SK-N-SH treated with all-trans-retinoic acid at 6 μM for 48 hours (cell line): ENCODE measurements around the gene SHROOM1.

ENCODE experiments used
- BACH2 ChIP-seq: fragments of 250-450 bp; sonication (Bioruptor Pico); IDR thresholded peaks from 2 replicates; pipeline ENCODE4 v1.9.0; 2021; ENCODE audit warnings: mild to moderate bottlenecking, borderline replicate concordance
- CSDC2 ChIP-seq: fragments of 250-450 bp; sonication (Bioruptor Pico); IDR thresholded peaks from 2 replicates; pipeline ENCODE4 v1.5.0; 2020; ENCODE audit warnings: mild to moderate bottlenecking, moderate library complexity
- CSRNP3 ChIP-seq: fragments of 250-450 bp; sonication (Bioruptor Pico); IDR thresholded peaks from 2 replicates; pipeline ENCODE4 v1.5.1; 2021; ENCODE audit warnings: mild to moderate bottlenecking, moderate library complexity
- ESRRG ChIP-seq: fragments of 250-450 bp; sonication (Bioruptor Pico); IDR thresholded peaks from 2 replicates; pipeline ENCODE4 v1.6.1; 2021; ENCODE audit warnings: mild to moderate bottlenecking
- ISL1 ChIP-seq: fragments of 250-450 bp; sonication (Bioruptor Pico); IDR thresholded peaks from 2 replicates; pipeline ENCODE4 v2.1.2; 2022; ENCODE audit warnings: mild to moderate bottlenecking, moderate library complexity
- PATZ1 ChIP-seq: fragments of 250-450 bp; sonication (Bioruptor Pico); IDR thresholded peaks from 2 replicates; pipeline ENCODE4 v1.8.0; 2020; ENCODE audit warnings: mild to moderate bottlenecking, moderate library complexity, borderline replicate concordance
- POU6F1 ChIP-seq: fragments of 250-450 bp; sonication (Bioruptor Pico); IDR thresholded peaks from 2 replicates; pipeline ENCODE4 v1.8.0; 2021; ENCODE audit warnings: low read depth, mild to moderate bottlenecking, moderate library complexity, borderline replicate concordance
- RARB ChIP-seq: fragments of 250-450 bp; sonication (Bioruptor Pico); IDR thresholded peaks from 2 replicates; pipeline ENCODE4 v1.8.0; 2021; ENCODE audit warnings: mild to moderate bottlenecking, moderate library complexity
- TOX ChIP-seq: fragments of 250-450 bp; sonication (Bioruptor Pico); IDR thresholded peaks from 2 replicates; pipeline ENCODE4 v1.8.0; 2021; ENCODE audit warnings: mild to moderate bottlenecking, moderate library complexity, borderline replicate concordance
- TSHZ2 ChIP-seq: fragments of 250-450 bp; sonication (Bioruptor Pico); IDR thresholded peaks from 2 replicates; pipeline ENCODE4 v1.5.0; 2020; ENCODE audit warnings: mild to moderate bottlenecking, moderate library complexity
- ZC3H10 ChIP-seq: fragments of 250-450 bp; sonication (Bioruptor Pico); IDR thresholded peaks from 2 replicates; pipeline ENCODE4 v1.5.1; 2021; ENCODE audit warnings: mild to moderate bottlenecking, moderate library complexity
- ZNF565 ChIP-seq: fragments of 450-650 bp; formaldehyde crosslinking; conservative IDR thresholded peaks from 2 replicates; pipeline ENCODE4 v1.5.0; 2020; ENCODE audit warnings: low read depth, mild to moderate bottlenecking, moderate library complexity
- ZNF8 ChIP-seq: fragments of 450-650 bp; formaldehyde crosslinking; IDR thresholded peaks from 2 replicates; pipeline ENCODE4 v1.5.0; 2020; ENCODE audit warnings: mild to moderate bottlenecking, moderate library complexity

GRCh38 chr5:132839426-132840301, 9.2 kb upstream of the SHROOM1 start:
- TF ChIP-seq TSHZ2 (CRISPR knock-in tag): no peak
- TF ChIP-seq CSDC2: no peak
- no peak for TF ChIP-seq ZNF565 (CRISPR knock-in tag)
- TF ChIP-seq ZNF8 (CRISPR knock-in tag): no peak
- TF ChIP-seq PATZ1: no peak
- no peak for TF ChIP-seq BACH2
- no peak for TF ChIP-seq RARB (CRISPR knock-in tag)
- no peak for TF ChIP-seq ZC3H10 (CRISPR knock-in tag)
- no peak for TF ChIP-seq POU6F1 (CRISPR knock-in tag)
- no peak for TF ChIP-seq TOX
- TF ChIP-seq ESRRG (CRISPR knock-in tag): no peak
- TF ChIP-seq ISL1: no peak
- TF ChIP-seq CSRNP3 (CRISPR knock-in tag): no peak
